ELR (cell line): ENCODE measurements around the gene ITGAL.
A peak's percentile ranks its signal among the peaks of the same experiment; 100 is the strongest.
"Not testable (repeated sequence)": the region's sequence is repeated elsewhere in the genome, so short reads cannot be mapped to it uniquely, and the experiment has no call there.

Source experiments
- DNase-seq: peaks from one replicate; pipeline ENCODE4 v3.0.0-alpha.2; 2015; ENCODE audit warnings: low read depth

ITGAL gene

GRCh38 chr16:30472328-30472942, at the start of gene ITGAL:
TSS of gene ITGAL (plus strand) at chr16:30472742. CDS start at chr16:30472838, 96 bp downstream.
- no peak for DNase-seq

DNA sequence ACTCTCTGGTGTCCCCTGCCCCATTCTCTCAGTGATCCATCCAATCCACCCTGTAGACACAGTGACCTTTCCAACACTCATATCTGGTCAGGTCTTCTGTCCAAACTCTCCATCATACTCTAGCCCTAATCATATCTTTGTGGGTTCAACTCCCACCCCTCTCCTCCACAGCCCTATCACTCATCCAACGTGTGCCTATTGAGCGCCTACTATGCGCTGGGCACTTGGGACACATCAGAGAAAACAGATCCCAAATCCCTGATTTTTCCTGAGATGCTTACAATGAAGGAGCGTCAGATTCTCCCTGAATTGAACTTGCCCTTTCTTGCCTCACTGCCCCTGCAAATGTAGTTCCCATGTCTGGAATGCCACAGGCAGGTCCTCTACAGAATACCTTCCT, 44.5 kb upstream of the ITGAL start:
- no peak for DNase-seq

- no peak for DNase-seq
Measured at GRCh38 chr16:30429418-30429677, 43.2 kb upstream of the ITGAL start.

GRCh38 chr16:30429678-30430427, 42.7 kb upstream of the ITGAL start, which contains the start of gene DCTPP1:
TSS of gene DCTPP1 (minus strand) at chr16:30430030. CDS start at chr16:30429980, 50 bp downstream.
- DNase-seq = peak; percentile 100

GRCh38 chr16:30430428-30430970, 42.0 kb upstream of the ITGAL start:
- no peak for DNase-seq

DNA sequence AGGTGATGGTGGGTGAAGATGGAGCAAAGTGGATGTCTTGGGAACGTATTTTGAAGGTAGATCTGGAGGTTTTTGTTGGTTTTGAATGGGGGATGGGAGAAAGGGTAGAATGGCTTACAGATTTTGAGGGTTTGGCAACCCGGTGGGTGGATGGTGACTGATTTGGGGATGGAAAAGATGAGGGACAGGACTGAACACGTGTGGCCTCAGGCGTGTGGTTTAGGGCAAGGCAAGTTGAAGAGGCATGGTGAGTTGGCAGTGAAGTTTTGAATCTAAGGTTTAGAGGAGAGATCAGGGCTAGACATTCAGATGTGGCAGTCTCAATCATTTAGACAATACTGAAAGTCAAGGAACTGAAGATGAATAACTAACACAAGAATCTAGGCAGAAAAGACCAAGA, 37.7 kb upstream of the ITGAL start:
- no peak for DNase-seq

- no peak for DNase-seq
Measured at GRCh38 chr16:30437511-30438046, 35.0 kb upstream of the ITGAL start.

- no peak for DNase-seq
Measured at GRCh38 chr16:30438835-30439234, 33.7 kb upstream of the ITGAL start.

DNA sequence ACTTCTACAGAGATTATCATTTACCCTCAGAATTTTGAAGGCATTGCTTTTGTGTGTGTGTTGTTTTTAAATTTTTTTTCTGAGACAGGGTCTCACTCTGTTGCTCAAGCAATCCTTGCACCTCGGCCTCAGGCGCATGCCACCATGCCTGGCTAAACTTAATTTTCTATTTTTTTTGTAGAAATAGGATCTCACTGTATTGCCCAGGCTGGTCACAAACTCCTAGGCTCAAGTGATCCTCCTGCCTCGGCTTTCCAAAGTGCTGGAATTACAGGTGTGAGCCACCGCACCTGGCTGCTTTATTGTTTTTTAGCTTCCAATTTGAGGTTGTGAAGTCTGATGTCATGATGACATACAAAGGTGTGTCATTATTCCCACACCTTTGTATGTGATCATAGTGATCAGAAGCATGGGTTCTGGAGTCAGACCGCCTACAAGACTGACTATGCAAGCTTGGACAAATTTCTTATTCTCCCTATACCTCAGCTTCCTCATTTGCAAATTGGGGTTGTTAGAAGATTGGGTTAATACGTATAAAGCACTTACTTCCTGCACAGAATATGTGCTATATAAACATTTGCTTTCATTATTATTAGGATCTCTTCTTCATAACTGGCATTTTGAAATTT, 32.7 kb upstream of the ITGAL start:
- no peak for DNase-seq

DNA sequence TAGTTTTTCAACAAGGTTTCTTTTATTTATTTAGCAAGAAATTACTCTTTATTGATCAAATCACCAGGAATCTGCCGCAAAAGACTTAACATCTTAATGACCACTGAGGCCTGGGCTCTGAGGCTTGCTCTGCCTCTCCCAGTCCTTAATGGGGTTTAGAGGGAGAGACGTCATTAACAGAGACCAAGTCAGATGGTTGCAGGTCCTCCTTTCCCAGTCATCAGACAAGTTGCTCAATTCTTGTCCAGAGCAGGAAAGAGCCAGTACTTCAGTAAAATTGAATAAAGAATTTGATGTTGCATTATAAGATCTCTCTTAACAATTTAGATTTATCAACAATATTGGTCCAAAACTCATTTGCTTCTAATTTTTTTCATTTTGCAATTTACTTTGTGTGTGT, 28.9 kb upstream of the ITGAL start:
- DNase-seq = no peak

DNA sequence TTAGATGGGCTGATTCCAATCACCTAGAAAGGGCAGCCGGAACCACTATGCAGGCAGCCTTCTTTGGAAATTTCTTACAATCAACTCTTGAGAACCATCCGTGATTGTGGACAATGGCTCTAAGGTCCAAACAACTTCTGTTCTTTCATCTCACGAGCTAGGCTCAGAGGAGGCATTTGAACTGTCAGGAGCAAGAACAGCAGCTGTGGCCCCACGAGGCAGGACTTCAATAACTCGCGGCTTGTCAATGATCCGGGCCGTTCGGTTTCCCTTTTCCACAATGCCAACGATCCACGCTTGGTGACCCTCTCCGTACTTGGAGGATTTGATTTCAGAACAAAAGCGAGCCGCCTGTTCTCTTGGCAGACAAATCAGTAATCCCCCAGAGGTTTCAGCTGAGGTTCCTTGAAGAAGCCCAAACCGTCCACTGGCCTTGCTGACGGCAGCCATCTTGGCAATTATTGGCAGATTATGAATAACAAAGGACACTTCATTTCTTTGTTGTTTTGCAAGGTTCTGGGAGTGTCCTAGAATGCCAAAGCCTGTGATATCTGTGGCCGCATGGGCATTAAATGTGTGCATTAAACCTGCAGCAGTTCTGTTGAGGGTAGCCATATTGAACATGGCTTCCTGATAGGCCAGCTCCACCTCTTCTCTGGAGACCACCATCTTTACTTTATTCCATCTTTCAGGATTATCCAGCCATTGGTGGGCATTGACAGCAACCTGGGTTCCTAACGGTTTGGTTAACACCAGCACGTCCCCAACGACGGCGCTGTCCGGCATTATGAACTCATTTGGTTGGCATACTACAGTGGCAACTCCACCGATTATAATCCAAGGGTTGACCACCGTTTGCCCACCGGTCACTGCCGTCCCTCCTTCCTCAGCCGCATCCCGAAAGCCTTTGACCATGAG, 28.1 kb upstream of the ITGAL start:
- no peak for DNase-seq

- no peak for DNase-seq
Measured at GRCh38 chr16:30445149-30445407, 27.5 kb upstream of the ITGAL start.

DNA sequence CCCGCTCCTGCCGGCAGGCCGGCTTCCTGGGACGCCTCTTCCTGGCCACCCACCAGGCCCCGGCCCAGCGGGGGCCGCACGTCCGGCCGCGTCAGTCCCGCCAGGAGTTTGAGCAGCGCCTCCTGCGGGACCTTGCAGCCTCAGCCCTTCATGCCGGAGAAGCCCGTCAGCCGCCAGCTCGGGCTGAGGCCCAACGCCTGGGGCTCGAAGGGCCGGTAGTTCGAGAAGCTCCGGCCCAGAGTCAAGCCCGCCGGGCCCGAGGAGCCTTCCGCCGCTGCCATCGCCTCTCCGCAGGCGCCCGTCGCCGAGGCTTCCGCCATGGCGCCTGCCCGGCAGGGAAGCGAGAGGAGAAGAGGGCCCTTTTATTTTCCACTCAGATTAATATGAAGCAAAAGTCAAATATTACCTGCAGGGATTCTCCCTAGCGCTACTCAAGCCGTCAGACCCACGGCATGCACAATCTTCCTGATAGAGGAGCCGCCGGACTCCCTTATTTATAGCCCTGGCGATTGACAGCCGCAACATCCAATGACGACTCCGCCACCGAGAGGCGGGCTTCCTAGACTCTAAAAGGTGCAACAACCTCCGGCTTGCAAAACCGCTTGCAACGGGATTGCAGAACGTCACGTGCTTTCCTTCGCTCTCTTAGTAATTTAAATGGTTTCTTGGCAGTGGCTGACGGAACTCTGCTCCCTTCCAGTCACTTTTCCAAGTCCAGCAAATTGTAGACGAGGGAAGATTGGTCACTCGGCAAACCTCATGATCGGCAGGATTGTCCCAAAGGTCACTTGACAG, 26.9 kb upstream of the ITGAL start, which contains the start of gene SEPHS2:
Gene SEPHS2, minus strand, starts transcription at position 467 of the 795 bp plus-strand sequence. Its CDS starts 147 bp downstream, at position 320.
- peak; percentile 98 for DNase-seq

DNA sequence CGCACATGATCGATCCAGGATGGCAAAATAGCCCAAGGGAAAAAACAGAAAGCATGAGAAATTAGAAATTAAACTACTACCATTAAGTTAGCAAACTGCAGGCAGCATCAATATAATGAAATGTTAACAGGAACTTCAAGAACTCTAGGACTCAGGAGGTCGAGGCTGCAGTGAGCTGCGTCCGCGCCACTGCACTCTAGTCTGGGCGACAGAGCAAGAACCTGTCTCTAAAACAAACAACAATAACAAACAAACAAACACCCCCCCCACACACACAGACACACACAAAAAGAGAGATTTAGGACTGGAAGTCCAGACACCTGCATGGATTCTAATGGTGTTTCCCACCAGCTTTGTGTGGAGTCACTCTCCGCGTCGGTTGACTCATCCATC, 26.3 kb upstream of the ITGAL start:
- no peak for DNase-seq

- DNase-seq = no peak
Measured at GRCh38 chr16:30447512-30448226, 24.9 kb upstream of the ITGAL start.

GRCh38 chr16:30449116-30449435, 23.5 kb upstream of the ITGAL start:
- no peak for DNase-seq

DNA sequence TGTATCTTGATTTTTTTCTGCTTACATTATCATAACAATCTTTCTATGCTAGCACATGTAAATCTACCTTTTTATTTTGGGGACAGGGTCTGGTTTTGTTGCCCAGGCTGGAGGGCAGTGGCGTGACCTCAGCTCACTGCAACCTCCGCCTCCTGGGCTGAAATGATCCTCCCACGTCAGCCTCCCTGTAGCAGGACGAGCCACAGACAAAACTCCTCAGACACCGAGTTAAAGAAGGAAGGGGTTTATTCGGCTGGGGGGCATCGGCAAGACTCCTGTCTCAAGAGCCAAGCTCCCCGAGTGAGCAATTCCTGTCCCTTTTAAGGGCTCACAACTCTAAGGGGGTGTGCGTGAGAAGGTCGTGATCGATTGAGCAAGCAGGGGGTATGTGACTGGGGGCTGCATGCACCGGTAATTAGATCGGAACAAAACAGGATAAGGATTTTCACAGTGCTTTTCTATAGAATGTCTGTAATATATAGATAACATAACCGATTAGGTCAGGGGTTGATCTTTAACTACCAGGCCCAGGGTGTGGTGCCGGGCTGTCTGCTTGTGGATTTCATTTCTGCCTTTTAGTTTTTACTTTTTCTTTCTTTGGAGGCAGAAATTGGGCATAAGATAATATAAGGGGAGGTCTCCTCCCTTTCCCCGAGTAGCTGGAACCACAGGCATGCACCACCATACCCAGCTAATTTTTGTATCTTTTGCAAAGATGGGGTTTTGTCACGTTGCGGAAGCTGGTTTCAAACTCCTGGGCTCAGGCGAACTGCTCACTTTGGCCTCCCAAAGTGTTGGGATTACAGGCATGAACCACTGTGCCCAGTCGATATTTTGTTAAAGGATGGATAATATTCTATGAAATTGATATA, 19.6 kb upstream of the ITGAL start:
- not testable (repeated sequence) for DNase-seq

DNA sequence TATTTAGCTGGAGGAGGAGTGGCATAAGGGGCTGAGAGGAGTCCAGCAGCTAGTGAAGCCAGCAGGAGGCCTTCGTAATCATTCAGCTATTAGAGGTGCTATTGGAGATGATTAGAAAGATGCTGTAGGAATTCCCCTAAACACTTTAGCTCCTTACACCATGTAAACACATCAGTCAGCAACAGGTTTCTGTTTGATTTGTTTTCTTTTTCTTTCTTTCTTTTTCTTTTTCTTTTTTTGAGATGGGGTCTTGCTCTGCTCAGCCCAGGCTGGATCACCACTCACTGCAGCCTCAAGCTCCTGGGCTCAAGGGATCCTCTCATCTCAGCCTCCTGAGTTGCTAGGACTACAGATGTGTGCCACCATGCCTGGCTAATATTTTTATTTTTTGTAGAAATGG, 16.2 kb upstream of the ITGAL start:
- DNase-seq = no peak

GRCh38 chr16:30457256-30457655, 15.3 kb upstream of the ITGAL start:
- DNase-seq = no peak
